Esophagus squamous epithelium (tissue), 5 donors: ENCODE measurements around the gene CLSTN2. TPM values are rescaled to one million over a fixed set of nuclear protein-coding genes. Genes with fewer than 3 reads are reported as not detected.

ENCODE experiments used
- DNase-seq: peaks from one replicate; lab custom pipeline; 2025; lab: John Stamatoyannopoulos, UW
- H3K27ac ChIP-seq, 4 donors: fragments of 200-600 bp; sonication (generic); one replicate each; pipeline ENCODE4 v1.5.1; 2016 to 2019; ENCODE audit warnings: mild to moderate bottlenecking in 1 of 4
- H3K27me3 ChIP-seq, 4 donors: fragments of 200-600 bp; sonication (generic); 1 replicate in 3 of 4; 2 replicates in 1 of 4; pipeline versions ENCODE4 v1.5.1 to v1.6.0; 2017 to 2021; ENCODE audit warnings: antibody characterized with exemption in 1 of 4
- H3K36me3 ChIP-seq, 3 donors: fragments of 200-600 bp; sonication (generic); one replicate each; pipeline ENCODE4 v1.5.1; 2016 to 2019
- H3K4me1 ChIP-seq, 3 donors: fragments of 200-600 bp; sonication (generic); one replicate each; pipeline ENCODE4 v1.5.1; 2017 to 2019
- H3K4me3 ChIP-seq, 4 donors: fragments of 200-600 bp; sonication (generic); 1 replicate in 3 of 4; 2 replicates in 1 of 4; pipeline ENCODE4 v1.5.1; 2016 to 2019; ENCODE audit warnings: mild to moderate bottlenecking in 2 of 4, moderate library complexity in 1 of 4
- H3K9me3 ChIP-seq, 3 donors: fragments of 200-600 bp; sonication (generic); one replicate each; pipeline ENCODE4 v1.5.1; 2016 to 2019
- CTCF ChIP-seq, 6 experiments: fragments of 450-650 bp in 4 of 6; fragments of 200-600 bp in 2 of 6; sonication (generic) in 2 of 6; IDR thresholded peaks; one replicate each; pipeline ENCODE4 v1.5.1; 2016 to 2019; ENCODE audit warnings: antibody characterized with exemption in 6 of 6, mild to moderate bottlenecking in 4 of 6, moderate library complexity in 4 of 6
- POLR2A ChIP-seq, 4 donors: fragments of 450-650 bp; IDR thresholded peaks; one replicate each; pipeline ENCODE4 v1.6.1; 2017; ENCODE audit warnings: antibody characterized with exemption in 4 of 4, mild to moderate bottlenecking in 4 of 4, moderate library complexity in 3 of 4
- WGBS, 2 donors: methylation state at CpG; one replicate each; pipeline ENCODE4 v1.1.5; 2018; 5-methylcytosine and 5-hydroxymethylcytosine counted together
- intact Hi-C: fragments of 100-400 bp; cut with DNase I; formaldehyde crosslinking; loops from one replicate; pipeline ENCODE4 v1.15.0; 2022
- total RNA-seq, 4 donors: library from RNA; depleted of rRNA; stranded (reverse); fragments of >200 nt; gene quantifications; one replicate each; pipeline ENCODE4 v1.1.0, GENCODE V29; 2016
- donor health status: DM: yes; HTN: yes; CAD: no.

CLSTN2 gene
- total RNA-seq, 4 donors from 2014 or later = 0.53 to 5.0 (median 3.1) TPM

GRCh38 chr3:140443073-140443472 lies 508.1 kb downstream of the CLSTN2 start:
- H3K27me3 ChIP-seq = no peaks in the 10 kb centered on the region
- H3K4me3 ChIP-seq = no peak overlapping the region
- peaks cover 0 to 9% (median 8%) of the 10 kb centered on the region in 3 donors for H3K4me1 ChIP-seq
- WGBS, 2 donors = 61 to 62% methylated on average over 7 of the region's 7 CpGs
- H3K36me3 ChIP-seq = no peaks in the 10 kb centered on the region
- peak overlapping the region in 1 of 4 donors; percentile 34 for H3K27ac ChIP-seq
- no peaks in the 10 kb centered on the region for H3K9me3 ChIP-seq
- DNase-seq = no peak
- intact Hi-C loops = no loop called here
- no peak for TF ChIP-seq CTCF (IDR thresholded peaks at IDR 0.05)
- TF ChIP-seq POLR2A (IDR thresholded peaks at IDR 0.05) = no peak

- intact Hi-C loops = no loop called here
- DNase-seq = no peak
- H3K27me3 ChIP-seq = no peaks in the 10 kb centered on the region
- no peak overlapping the region for H3K27ac ChIP-seq
- H3K9me3 ChIP-seq = no peaks in the 10 kb centered on the region
- WGBS, 2 donors = 62 to 68% methylated on average over 3 of the region's 3 CpGs
- no peaks in the 10 kb centered on the region for H3K36me3 ChIP-seq
- no peak overlapping the region for H3K4me3 ChIP-seq
- TF ChIP-seq POLR2A (IDR thresholded peaks at IDR 0.05) (no peak), CTCF (IDR thresholded peaks at IDR 0.05) (no peak)
- peaks cover 0 to 9% (median 8%) of the 10 kb centered on the region in 3 donors for H3K4me1 ChIP-seq
Measured at GRCh38 chr3:140443806-140444205, 508.8 kb downstream of the CLSTN2 start.

- Histone ChIP-seq H3K27me3 (no peaks in the 10 kb centered on the region), H3K9me3 (no peaks in the 10 kb centered on the region), H3K27ac (no peak overlapping the region), H3K4me3 (no peak overlapping the region), H3K4me1 (no peaks in the 10 kb centered on the region), H3K36me3 (no peaks in the 10 kb centered on the region)
- WGBS, 2 donors = 80 to 94% methylated on average over 1 to 2 of the region's 2 CpGs
- intact Hi-C loops = no loop called here
- no peak for TF ChIP-seq CTCF (IDR thresholded peaks at IDR 0.05)
- no peak for TF ChIP-seq POLR2A (IDR thresholded peaks at IDR 0.05)
- DNase-seq = no peak
Measured at GRCh38 chr3:140446734-140447133, 511.7 kb downstream of the CLSTN2 start.

GRCh38 chr3:140447136-140447535 lies 512.2 kb downstream of the CLSTN2 start:
- WGBS, 2 donors = 84 to 86% methylated on average over 6 of the region's 6 CpGs
- no peak for TF ChIP-seq CTCF (IDR thresholded peaks at IDR 0.05)
- no peak for TF ChIP-seq POLR2A (IDR thresholded peaks at IDR 0.05)
- H3K9me3 ChIP-seq = no peaks in the 10 kb centered on the region
- H3K4me3 ChIP-seq = no peak overlapping the region
- H3K27ac ChIP-seq = no peak overlapping the region
- intact Hi-C loops = no loop called here
- DNase-seq = no peak
- H3K27me3 ChIP-seq = no peaks in the 10 kb centered on the region
- no peaks in the 10 kb centered on the region for H3K36me3 ChIP-seq
- H3K4me1 ChIP-seq = no peaks in the 10 kb centered on the region

- H3K9me3 ChIP-seq = no peaks in the 10 kb centered on the region
Measured at GRCh38 chr3:140448001-140448400, 513.0 kb downstream of the CLSTN2 start.

More at GRCh38 chr3:140448001-140448400, 513.0 kb downstream of the CLSTN2 start:
- DNase-seq = no peak
- WGBS, 2 donors = 33 to 42% methylated on average over 3 of the region's 3 CpGs
- H3K4me3 ChIP-seq = no peak overlapping the region
- no peak overlapping the region for H3K27ac ChIP-seq
- H3K27me3 ChIP-seq = no peaks in the 10 kb centered on the region
- H3K36me3 ChIP-seq = no peaks in the 10 kb centered on the region
- TF ChIP-seq POLR2A (IDR thresholded peaks at IDR 0.05) = no peak
- TF ChIP-seq CTCF (IDR thresholded peaks at IDR 0.05) = no peak
- intact Hi-C loops = no loop called here
- no peaks in the 10 kb centered on the region for H3K4me1 ChIP-seq
